ENCODE data around the gene MUC21.

MUC21 gene

GRCh38 chr6:30960907-30961673 lies 22.4 kb upstream of the MUC21 start:
- Histone ChIP-seq H3K4me2 (ENCODE audit: low read depth, low read length) (no peak overlapping the region), H3K27me3 (replicated peaks; ENCODE audit: insufficient read depth, low read length) (peaks cover 19% of the 10 kb centered on the region; the same call in 1 of the 2 replicates), H3K9me2 (replicated peaks; ENCODE audit: insufficient read depth, low read length) (no peaks in the 10 kb centered on the region)

DNA sequence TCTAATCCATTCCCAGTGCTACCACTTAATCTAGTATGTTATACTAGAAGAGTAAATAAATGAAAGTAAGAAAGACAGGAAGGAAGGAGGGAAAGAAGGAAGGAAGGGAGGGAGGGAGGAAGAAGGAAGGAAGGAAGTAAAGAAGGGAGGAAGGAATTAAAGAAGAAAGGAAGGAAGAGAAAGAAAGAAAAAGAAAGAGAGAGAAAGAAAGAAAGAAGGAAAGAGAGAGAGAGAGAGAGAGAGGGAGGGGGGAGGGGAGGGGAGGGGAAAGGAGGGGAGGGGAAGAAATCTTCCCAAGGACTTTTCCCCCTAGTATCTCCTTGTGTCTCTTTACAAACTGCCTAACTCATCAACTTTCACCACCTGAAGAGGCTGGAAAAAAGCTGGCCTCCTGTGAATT lies 20.8 kb upstream of the MUC21 start:
- Histone ChIP-seq H3K36me3 (replicated peaks; ENCODE audit: insufficient read depth, low read length) (no peaks in the 10 kb centered on the region), H3K9me2 (replicated peaks; ENCODE audit: insufficient read depth, low read length) (no peaks in the 10 kb centered on the region), H3K9me3 (replicated peaks; ENCODE audit: insufficient read depth, low read length) (no peaks in the 10 kb centered on the region), H3K4me3 (ENCODE audit: low read length) (no peak overlapping the region), H3K9ac (ENCODE audit: low read length) (no peak overlapping the region), H3K27me3 (replicated peaks; ENCODE audit: insufficient read depth, low read length) (peaks cover 4% of the 10 kb centered on the region; the same call in 1 of the 2 replicates), H4K20me1 (ENCODE audit: insufficient read depth, low read length) (no peaks in the 10 kb centered on the region), H3K27ac (ENCODE audit: low read length) (no peak overlapping the region), H2AFZ (ENCODE audit: low read length) (no peak overlapping the region), H3K79me2 (ENCODE audit: low read length) (no peaks in the 10 kb centered on the region), H3F3A (ENCODE audit: insufficient read depth, low read length) (no peaks in the 10 kb centered on the region), H3K4me2 (ENCODE audit: low read depth, low read length) (no peak overlapping the region), H3K4me1 (ENCODE audit: low read length) (peaks cover 8% of the 10 kb centered on the region; the same call in 1 of the 2 replicates)
- no peak for DNase-seq
- TF ChIP-seq EZH2phosphoT487 (IDR thresholded peaks at IDR 0.05; ENCODE audit: low read length) (no peak), EZH2 (optimal IDR thresholded peaks at IDR 0.05; ENCODE audit: low read depth, low read length) (no peak), CTCF (IDR thresholded peaks at IDR 0.05; ENCODE audit: low read length) (no peak)

More at GRCh38 chr6:30960907-30961673, 22.4 kb upstream of the MUC21 start:
- no peak overlapping the region for H2AFZ ChIP-seq (ENCODE audit: low read length)
- H3K79me2 ChIP-seq (ENCODE audit: low read length), result no peaks in the 10 kb centered on the region
- TF ChIP-seq EZH2phosphoT487 (IDR thresholded peaks at IDR 0.05; ENCODE audit: low read length), result no peak
- TF ChIP-seq EZH2 (optimal IDR thresholded peaks at IDR 0.05; ENCODE audit: low read depth, low read length), result no peak
- no peak for TF ChIP-seq CTCF (IDR thresholded peaks at IDR 0.05; ENCODE audit: low read length)
- no peaks in the 10 kb centered on the region for H3K9me3 ChIP-seq (replicated peaks; ENCODE audit: insufficient read depth, low read length)
- H3K4me1 ChIP-seq (ENCODE audit: low read length), result peaks cover 8% of the 10 kb centered on the region
- no peak overlapping the region for H3K9ac ChIP-seq (ENCODE audit: low read length)
- no peak overlapping the region for H3K4me3 ChIP-seq (ENCODE audit: low read length)
- H3K36me3 ChIP-seq (replicated peaks; ENCODE audit: insufficient read depth, low read length), result no peaks in the 10 kb centered on the region
- H3K27ac ChIP-seq (ENCODE audit: low read length), result no peak overlapping the region
- DNase-seq, result no peak
- no peaks in the 10 kb centered on the region for H4K20me1 ChIP-seq (ENCODE audit: insufficient read depth, low read length)
- H3F3A ChIP-seq (ENCODE audit: insufficient read depth, low read length), result no peaks in the 10 kb centered on the region

- no peaks in the 10 kb centered on the region for H3K79me2 ChIP-seq (ENCODE audit: low read length)
- no peaks in the 10 kb centered on the region for H3K36me3 ChIP-seq (replicated peaks; ENCODE audit: insufficient read depth, low read length)
- H3F3A ChIP-seq (ENCODE audit: insufficient read depth, low read length), result no peaks in the 10 kb centered on the region
- no peaks in the 10 kb centered on the region for H3K27me3 ChIP-seq (replicated peaks; ENCODE audit: insufficient read depth, low read length)
- H3K9me2 ChIP-seq (replicated peaks; ENCODE audit: insufficient read depth, low read length), result no peaks in the 10 kb centered on the region
- no peak overlapping the region for H3K4me3 ChIP-seq (ENCODE audit: low read length)
- H4K20me1 ChIP-seq (ENCODE audit: insufficient read depth, low read length), result no peaks in the 10 kb centered on the region
- no peak overlapping the region for H3K9ac ChIP-seq (ENCODE audit: low read length)
- TF ChIP-seq EZH2phosphoT487 (IDR thresholded peaks at IDR 0.05; ENCODE audit: low read length) (no peak), CTCF (IDR thresholded peaks at IDR 0.05; ENCODE audit: low read length) (no peak), EZH2 (optimal IDR thresholded peaks at IDR 0.05; ENCODE audit: low read depth, low read length) (no peak)
- H2AFZ ChIP-seq (ENCODE audit: low read length), result no peak overlapping the region
- H3K4me1 ChIP-seq (ENCODE audit: low read length), result peaks cover 8% of the 10 kb centered on the region; the same call in 1 of the 2 replicates
- H3K4me2 ChIP-seq (ENCODE audit: low read depth, low read length), result no peak overlapping the region
- DNase-seq, result no peak
- H3K27ac ChIP-seq (ENCODE audit: low read length), result peak overlapping the region; percentile 15; the same call in 1 of the 2 replicates
- H3K9me3 ChIP-seq (replicated peaks; ENCODE audit: insufficient read depth, low read length), result no peaks in the 10 kb centered on the region
These were observed 19.9 kb upstream of the MUC21 start for GRCh38 chr6:30963641-30964040.

All from MM.1S (cell line).